Measurements from ENCODE around the gene RBX1. TPM values are rescaled to one million over a fixed set of nuclear protein-coding genes. Genes with fewer than 3 reads are reported as not detected.

The RBX1 gene
- total and polyA plus RNA-seq, 2 of the 8 experiments (the other 6 are each of a cell fraction or from before 2014, with no cell fraction given) = 76.5 to 119 TPM

DNA sequence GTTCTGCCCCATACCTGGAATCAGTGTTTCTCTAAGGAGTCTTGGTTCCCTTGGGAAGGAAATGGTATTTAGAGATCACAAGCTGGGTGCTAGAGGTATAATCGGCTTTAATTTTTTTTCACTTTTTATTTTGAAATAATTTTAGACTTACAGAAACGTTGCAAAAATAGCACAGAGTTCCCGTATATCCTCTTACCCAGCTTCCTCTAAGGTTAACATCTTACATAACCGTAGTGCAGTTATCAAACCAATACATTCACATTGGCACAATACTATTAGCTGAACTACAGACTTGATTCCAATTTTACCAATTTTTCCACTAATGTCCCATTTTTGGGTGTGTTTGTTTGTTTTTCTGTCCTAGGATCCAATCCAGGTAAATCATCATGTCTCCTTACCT lies 63.8 kb downstream of the RBX1 start:
- no peak overlapping the region for H2AK5ac ChIP-seq (ENCODE audit: low read depth, low read length)
- no peaks in the 10 kb centered on the region for H3K9me3 ChIP-seq (ENCODE audit: insufficient read depth in 2 of 2, low read depth in 1 of 2, low read length in 1 of 2)
- no peak overlapping the region for H3K4me3 ChIP-seq (ENCODE audit: extremely low read depth in 1 of 4, insufficient read depth in 2 of 4, low read depth in 3 of 4, low read length in 4 of 4)
- H3K23ac ChIP-seq (ENCODE audit: insufficient read length) = no peak overlapping the region
- H3K23me2 ChIP-seq (ENCODE audit: low read depth, low read length) = no peaks in the 10 kb centered on the region
- H2BK20ac ChIP-seq (ENCODE audit: low read length) = no peak overlapping the region
- 82% methylated on average over 4 of the region's 4 CpGs; no CpG with 5 or more reads in 1 of the 2 experiments for WGBS, 2 experiments (ENCODE audit: extremely low coverage in 1 of 2, insufficient coverage in 1 of 2, insufficient read length in 1 of 2, insufficient replicate concordance in 2 of 2, low coverage in 1 of 2, low lambda C conversion rate in 2 of 2, missing lambda C conversion rate in 1 of 2)
- no peak overlapping the region for H2BK12ac ChIP-seq (ENCODE audit: low read depth, low read length)
- H3K27me3 ChIP-seq (replicated peaks in 1 of 4; ENCODE audit: control insufficient read depth in 3 of 4, extremely low read depth in 1 of 4, insufficient read depth in 3 of 4, low read length in 3 of 4) = no peaks in the 10 kb centered on the region
- no peaks in the 10 kb centered on the region for H3K4me1 ChIP-seq (replicated peaks in 1 of 4; ENCODE audit: control insufficient read depth in 3 of 4, insufficient read depth in 4 of 4, low read length in 3 of 4)
- no peak overlapping the region for H4K8ac ChIP-seq (ENCODE audit: extremely low read depth, insufficient read depth, low read length)
- no peak overlapping the region for H2BK120ac ChIP-seq (replicated peaks; ENCODE audit: low read depth, low read length)
- no peak overlapping the region for H4K5ac ChIP-seq (ENCODE audit: insufficient read length, low read depth, low read length)
- TF ChIP-seq YY1 (IDR thresholded peaks at IDR 0.05; ENCODE audit: low read depth, low read length) = no peak
- TF ChIP-seq EP300 (IDR thresholded peaks at IDR 0.05; ENCODE audit: borderline replicate concordance in 1 of 2, low read depth in 2 of 2, low read length in 2 of 2) = no peak
- TF ChIP-seq RFX5 (IDR thresholded peaks at IDR 0.05; ENCODE audit: borderline replicate concordance, low read depth, low read length) = no peak
- no peak for TF ChIP-seq CBX8 (IDR thresholded peaks at IDR 0.05; ENCODE audit: borderline replicate concordance, low read depth, low read length)
- TF ChIP-seq KDM5A (IDR thresholded peaks at IDR 0.05; ENCODE audit: low read length) = no peak
- no peak for TF ChIP-seq GABPA (IDR thresholded peaks at IDR 0.05; ENCODE audit: borderline replicate concordance, insufficient read depth, low read length)
- no peak for TF ChIP-seq RAD21 (IDR thresholded peaks at IDR 0.05 in 1 of 2, conservative IDR thresholded peaks at IDR 0.05 in 1 of 2; ENCODE audit: low read depth in 2 of 2, low read length in 2 of 2)
- no peak for TF ChIP-seq CTBP2 (IDR thresholded peaks at IDR 0.05; ENCODE audit: borderline replicate concordance, insufficient read depth, insufficient read length, low read length)
- H3K4me2 ChIP-seq (ENCODE audit: insufficient read depth in 1 of 2, low read depth in 2 of 2, low read length in 2 of 2) = no peak overlapping the region
- DNase-seq (ENCODE audit: low read depth in 1 of 2, low spot score in 2 of 2) (no peak), FAIRE-seq (no peak)
- no peak overlapping the region for H3K9ac ChIP-seq (replicated peaks in 1 of 4; ENCODE audit: extremely low read depth in 1 of 4, low read depth in 3 of 4, low read length in 3 of 4)
- CTCF ChIA-PET (ENCODE audit: partially characterized antibody) = interaction anchor here (1.4 kb wide), 1 partner anchor 92 kb away, joined by 4 read pairs; no protein-coding TSS in a partner anchor
- no peak overlapping the region for H3K18ac ChIP-seq (ENCODE audit: extremely low read depth, low read length)
- no peak overlapping the region for H2AFZ ChIP-seq (ENCODE audit: low read length)
- no peaks in the 10 kb centered on the region for H3K79me2 ChIP-seq (ENCODE audit: control insufficient read depth in 1 of 2, insufficient read depth in 2 of 2, low read length in 2 of 2)
- H3K4ac ChIP-seq (replicated peaks; ENCODE audit: insufficient read length, low read depth, low read length) = no peak overlapping the region
- H3K36me3 ChIP-seq (ENCODE audit: control insufficient read depth in 2 of 4, insufficient read depth in 4 of 4, low read length in 3 of 4) = no peaks in the 10 kb centered on the region; a peak in 1 of 8 replicates
- POLR2A ChIA-PET (ENCODE audit: partially characterized antibody) = interaction anchor here (0.8 to 7.2 kb wide), 5 partner anchors 6 to 81 kb away, joined by 3 to 47 read pairs (median 3); partner anchors contain the start of gene EP300
- no peak overlapping the region for H4K91ac ChIP-seq (replicated peaks; ENCODE audit: insufficient read length, low read length)
- H2BK15ac ChIP-seq (ENCODE audit: low read length) = no peak overlapping the region
- no peak overlapping the region for H3K14ac ChIP-seq (ENCODE audit: insufficient read length)
- H2BK5ac ChIP-seq (ENCODE audit: low read depth, low read length) = no peak overlapping the region
- no peak overlapping the region for H3K27ac ChIP-seq (ENCODE audit: low read depth, low read length)
- H4K20me1 ChIP-seq (replicated peaks in 1 of 2; ENCODE audit: control insufficient read depth in 1 of 2, insufficient read depth in 2 of 2, low read length in 2 of 2) = no peaks in the 10 kb centered on the region
- H3K56ac ChIP-seq (replicated peaks; ENCODE audit: insufficient read length, low read depth, low read length) = no peak overlapping the region
- H3K79me1 ChIP-seq (ENCODE audit: low read depth, low read length) = no peaks in the 10 kb centered on the region
